ENCODE results near the gene AMT.

AMT gene

DNA sequence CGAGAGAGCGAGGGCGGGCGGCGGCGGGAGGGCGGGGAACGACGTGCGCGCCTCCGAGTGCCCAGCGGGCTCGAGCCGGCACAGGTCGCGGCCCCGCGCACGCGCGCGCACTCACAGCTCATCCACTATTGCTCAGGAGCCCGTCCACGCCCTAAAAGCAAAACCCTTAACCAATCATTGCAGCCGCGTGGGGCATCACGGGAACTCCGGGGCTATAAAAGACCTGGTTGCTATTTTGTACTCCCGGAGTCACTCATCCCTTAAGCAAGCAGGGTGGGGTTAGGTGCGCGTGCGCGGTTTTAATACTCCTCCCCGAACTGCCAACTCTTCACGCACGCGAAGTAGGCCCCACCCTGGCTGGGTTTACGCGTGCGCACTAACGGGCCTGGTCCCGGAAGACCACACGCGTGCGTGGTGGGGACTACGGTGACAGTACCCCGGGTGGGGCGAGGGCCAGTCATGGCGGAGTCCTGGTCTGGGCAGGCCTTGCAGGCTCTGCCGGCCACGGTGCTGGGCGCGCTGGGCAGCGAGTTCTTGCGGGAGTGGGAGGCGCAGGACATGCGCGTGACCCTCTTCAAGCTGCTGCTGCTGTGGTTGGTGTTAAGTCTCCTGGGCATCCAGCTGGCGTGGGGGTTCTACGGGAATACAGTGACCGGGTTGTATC is 10.2 kb downstream of the AMT start, which contains the start of the genes RHOA and TCTA:
Gene RHOA, minus strand, starts transcription at position 9 of the 664 bp plus-strand sequence. CDS start 36,387 bp downstream, outside the sequence.
Gene TCTA, plus strand, starts transcription at position 456 of the 664 bp plus-strand sequence. Its CDS starts 4 bp downstream, at position 460.
- no peak for TF ChIP-seq CTCF (IDR thresholded peaks at IDR 0.05; ENCODE audit: poor library complexity, severe bottlenecking)
- H3K4me1 ChIP-seq (ENCODE audit: insufficient read depth, poor library complexity, severe bottlenecking): peaks cover 19% of the 10 kb centered on the region
- no peaks in the 10 kb centered on the region for H3K27me3 ChIP-seq (ENCODE audit: insufficient read depth, poor library complexity, severe bottlenecking)
- DNase-seq (ENCODE audit: low spot score) (peak; percentile 98), ATAC-seq (ENCODE audit: low read depth) (peak; percentile 84)
- peak within 1 kb of the TSS; percentile 89 for H3K4me3 ChIP-seq (ENCODE audit: severe bottlenecking)
- H3K27ac ChIP-seq (ENCODE audit: poor library complexity, severe bottlenecking): peak within 1 kb of the TSS; percentile 92
- H3K9me3 ChIP-seq (ENCODE audit: severe bottlenecking): no peaks in the 10 kb centered on the region
- peaks cover 31% of the 10 kb centered on the region for H3K36me3 ChIP-seq (ENCODE audit: low read depth)

DNA sequence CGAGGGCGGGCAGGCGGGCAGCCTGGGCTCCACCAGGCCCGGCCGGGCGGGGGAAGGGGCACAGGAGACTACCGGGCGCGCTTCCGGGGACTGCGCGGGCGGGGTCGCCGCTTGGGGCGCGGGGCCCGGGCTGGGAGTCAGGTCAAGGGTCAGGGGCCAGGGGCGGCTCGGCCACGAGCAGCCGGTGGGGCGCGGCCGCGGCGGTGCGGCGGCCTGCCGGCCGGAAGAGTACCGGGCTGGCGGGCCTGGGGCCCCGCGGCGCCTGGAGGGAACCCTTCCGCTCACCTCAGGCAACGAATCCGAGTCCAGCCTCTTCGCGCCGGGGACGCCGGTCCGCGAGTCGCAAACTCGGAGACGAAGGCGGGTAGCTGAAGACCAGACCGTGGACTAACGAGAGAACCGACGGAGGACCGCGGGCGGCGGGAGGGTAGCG is 10.7 kb downstream of the AMT start:
- Histone ChIP-seq H3K4me1 (ENCODE audit: insufficient read depth, poor library complexity, severe bottlenecking) (peaks cover 23% of the 10 kb centered on the region), H3K9me3 (ENCODE audit: severe bottlenecking) (no peaks in the 10 kb centered on the region), H3K27ac (ENCODE audit: poor library complexity, severe bottlenecking) (peak overlapping the region; percentile 92), H3K36me3 (ENCODE audit: low read depth) (peaks cover 34% of the 10 kb centered on the region), H3K4me3 (ENCODE audit: severe bottlenecking) (peak overlapping the region; percentile 89), H3K27me3 (ENCODE audit: insufficient read depth, poor library complexity, severe bottlenecking) (no peaks in the 10 kb centered on the region)
- TF ChIP-seq CTCF (IDR thresholded peaks at IDR 0.05; ENCODE audit: poor library complexity, severe bottlenecking): no peak
- ATAC-seq (ENCODE audit: low read depth): peak; percentile 7; the same call in 2 of the 3 replicates
- no peak for DNase-seq (ENCODE audit: low spot score)

GRCh38 chr3:49410846-49411534 is 11.3 kb downstream of the AMT start:
- peak overlapping the region; percentile 92 for H3K27ac ChIP-seq (ENCODE audit: poor library complexity, severe bottlenecking)
- no peak for DNase-seq (ENCODE audit: low spot score)
- no peak for TF ChIP-seq CTCF (IDR thresholded peaks at IDR 0.05; ENCODE audit: poor library complexity, severe bottlenecking)

DNA sequence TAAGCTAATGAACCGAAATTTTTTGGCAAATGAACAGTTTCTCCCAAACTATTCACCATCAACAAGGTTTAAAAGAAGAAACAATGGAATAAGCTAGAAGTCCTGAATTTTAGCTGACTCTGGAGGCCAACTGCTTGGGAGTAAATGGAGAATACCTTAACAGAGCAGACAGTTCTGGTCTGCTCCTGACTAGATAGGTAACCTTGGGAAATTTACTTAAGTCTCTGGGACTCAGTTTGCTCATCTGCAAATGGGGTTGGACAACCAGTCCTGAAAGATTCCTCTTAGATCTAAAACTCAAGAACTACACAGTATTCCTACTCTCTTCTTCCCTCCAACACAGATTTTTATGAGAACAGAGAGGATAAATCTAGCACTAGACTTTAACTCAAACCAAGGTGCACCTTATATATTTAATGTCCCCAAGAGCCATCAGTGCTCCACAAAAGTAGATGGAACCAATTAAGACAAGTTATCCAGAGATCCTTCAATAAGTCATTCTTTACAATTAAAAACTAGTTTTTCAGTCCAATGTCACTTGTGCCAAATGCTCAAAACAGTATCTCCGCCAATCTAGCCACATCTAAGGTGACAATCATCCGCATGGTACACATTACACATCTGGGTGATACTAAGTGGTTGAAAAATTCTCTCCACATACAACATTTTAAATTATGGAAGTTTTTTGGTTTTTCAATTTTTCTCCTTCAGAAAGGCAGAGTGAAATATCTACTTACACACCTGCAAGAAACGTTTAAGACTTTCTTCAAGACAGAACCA is 12.0 kb downstream of the AMT start:
- Histone ChIP-seq H3K27ac (ENCODE audit: poor library complexity, severe bottlenecking) (peak overlapping the region; percentile 92), H3K27me3 (ENCODE audit: insufficient read depth, poor library complexity, severe bottlenecking) (no peaks in the 10 kb centered on the region), H3K4me3 (ENCODE audit: severe bottlenecking) (peak overlapping the region; percentile 89), H3K9me3 (ENCODE audit: severe bottlenecking) (no peaks in the 10 kb centered on the region), H3K4me1 (ENCODE audit: insufficient read depth, poor library complexity, severe bottlenecking) (peaks cover 28% of the 10 kb centered on the region), H3K36me3 (ENCODE audit: low read depth) (peaks cover 43% of the 10 kb centered on the region)
- DNase-seq (ENCODE audit: low spot score): no peak
- no peak for ATAC-seq (ENCODE audit: low read depth)
- no peak for TF ChIP-seq CTCF (IDR thresholded peaks at IDR 0.05; ENCODE audit: poor library complexity, severe bottlenecking)

More at GRCh38 chr3:49410846-49411534, 11.3 kb downstream of the AMT start:
- peak; percentile 28; the same call in 1 of the 3 replicates for ATAC-seq (ENCODE audit: low read depth)
- no peaks in the 10 kb centered on the region for H3K27me3 ChIP-seq (ENCODE audit: insufficient read depth, poor library complexity, severe bottlenecking)
- H3K4me1 ChIP-seq (ENCODE audit: insufficient read depth, poor library complexity, severe bottlenecking): peaks cover 28% of the 10 kb centered on the region
- H3K36me3 ChIP-seq (ENCODE audit: low read depth): peaks cover 40% of the 10 kb centered on the region
- no peaks in the 10 kb centered on the region for H3K9me3 ChIP-seq (ENCODE audit: severe bottlenecking)
- H3K4me3 ChIP-seq (ENCODE audit: severe bottlenecking): peak overlapping the region; percentile 89

Measured in RWPE2 (cell line).